ENCODE results near the gene TMEM100. TPM values are rescaled to one million over a fixed set of nuclear protein-coding genes. Genes with fewer than 3 reads are reported as not detected.

Gene TMEM100
- total RNA-seq, 2 experiments from 2014 or later, result not detected

DNA sequence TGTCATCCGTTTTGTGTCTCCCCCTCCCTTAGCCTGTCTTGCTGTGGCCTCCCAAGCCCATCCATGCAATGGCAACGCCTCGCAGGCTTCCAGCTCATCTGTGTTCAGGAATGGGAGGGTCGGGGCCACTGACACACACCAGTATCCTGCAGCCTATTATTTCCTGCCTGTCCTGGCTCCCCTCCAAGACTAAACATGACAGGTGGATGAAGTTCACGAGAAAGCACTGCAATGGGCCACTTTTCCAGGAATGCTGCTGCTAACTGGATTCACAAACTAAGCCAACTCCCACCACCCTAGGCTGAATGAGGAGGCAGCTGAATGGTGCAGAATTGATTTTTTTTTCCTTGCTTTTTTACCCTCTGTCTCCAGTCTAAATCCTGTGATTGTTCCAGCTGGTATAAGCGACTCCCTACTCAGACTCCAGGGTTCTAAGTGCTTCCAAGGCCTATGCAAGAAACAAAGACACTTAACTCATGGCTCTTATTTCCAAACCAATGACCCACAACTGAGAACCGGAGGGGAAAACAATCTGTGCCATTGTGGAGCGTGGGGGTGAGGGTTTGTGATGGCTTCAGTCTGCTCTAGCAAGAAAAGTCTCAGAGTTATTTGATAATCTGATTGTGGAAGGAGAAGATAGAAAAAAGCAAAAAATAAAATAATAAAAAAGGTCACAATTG lies 23.3 kb downstream of the TMEM100 start:
- ChIA-PET POLR2A (interaction anchor here (1.5 kb wide), 1 partner anchor 23 kb away, joined by 4 read pairs; the partner anchor contains the start of gene TMEM100), CTCF (no interaction called here)
- TF ChIP-seq, protein P1, sequence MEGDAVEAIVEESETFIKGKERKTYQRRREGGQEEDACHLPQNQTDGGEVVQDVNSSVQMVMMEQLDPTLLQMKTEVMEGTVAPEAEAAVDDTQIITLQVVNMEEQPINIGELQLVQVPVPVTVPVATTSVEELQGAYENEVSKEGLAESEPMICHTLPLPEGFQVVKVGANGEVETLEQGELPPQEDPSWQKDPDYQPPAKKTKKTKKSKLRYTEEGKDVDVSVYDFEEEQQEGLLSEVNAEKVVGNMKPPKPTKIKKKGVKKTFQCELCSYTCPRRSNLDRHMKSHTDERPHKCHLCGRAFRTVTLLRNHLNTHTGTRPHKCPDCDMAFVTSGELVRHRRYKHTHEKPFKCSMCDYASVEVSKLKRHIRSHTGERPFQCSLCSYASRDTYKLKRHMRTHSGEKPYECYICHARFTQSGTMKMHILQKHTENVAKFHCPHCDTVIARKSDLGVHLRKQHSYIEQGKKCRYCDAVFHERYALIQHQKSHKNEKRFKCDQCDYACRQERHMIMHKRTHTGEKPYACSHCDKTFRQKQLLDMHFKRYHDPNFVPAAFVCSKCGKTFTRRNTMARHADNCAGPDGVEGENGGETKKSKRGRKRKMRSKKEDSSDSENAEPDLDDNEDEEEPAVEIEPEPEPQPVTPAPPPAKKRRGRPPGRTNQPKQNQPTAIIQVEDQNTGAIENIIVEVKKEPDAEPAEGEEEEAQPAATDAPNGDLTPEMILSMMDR (IDR thresholded peaks at IDR 0.05), result no peak
- DNase-seq (no peak), ATAC-seq (no peak)
- H3K36me3 Mint-ChIP-seq (ENCODE audit: low read depth), result no peaks in the 10 kb centered on the region
- H3K4me1 Mint-ChIP-seq (ENCODE audit: low read depth), result no peaks in the 10 kb centered on the region
- peaks cover 17% of the 10 kb centered on the region for H3K27me3 Mint-ChIP-seq
- H3K9me3 Mint-ChIP-seq, result peaks cover 3% of the 10 kb centered on the region
- H3K27ac Mint-ChIP-seq, result no peak overlapping the region
- intact Hi-C loops (cut with micrococcal nuclease), result no loop called here
- H3K4me3 Mint-ChIP-seq, result no peak overlapping the region

DNA sequence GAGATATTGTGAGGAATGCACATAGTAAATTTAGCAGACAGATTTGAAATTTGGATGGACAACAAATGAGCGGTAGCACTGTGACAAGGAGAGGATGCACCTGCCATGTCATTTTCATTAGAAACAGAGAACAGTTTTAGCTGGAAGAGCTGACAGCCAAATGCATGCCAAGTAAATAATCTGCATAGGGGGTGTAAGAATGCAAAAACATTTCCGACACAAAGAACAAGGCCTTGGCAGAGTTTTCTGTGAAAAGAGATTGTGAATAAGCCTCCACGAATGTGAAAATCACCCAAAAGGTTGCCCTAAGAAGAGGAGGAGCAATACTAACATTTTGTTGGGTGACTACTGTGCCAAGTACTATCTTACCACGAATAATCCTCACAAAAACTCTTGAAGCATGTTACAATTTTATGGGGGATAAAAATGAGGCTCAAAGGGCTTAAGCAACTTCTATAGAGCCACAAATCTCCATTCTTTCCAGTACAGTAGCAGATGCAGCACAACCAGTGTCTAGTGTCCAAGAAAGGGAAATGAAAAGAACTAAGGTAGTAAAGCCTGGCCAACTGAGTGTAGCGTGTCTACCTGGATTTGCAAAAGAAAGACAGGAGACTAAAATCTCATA lies 28.3 kb downstream of the TMEM100 start:
- TF ChIP-seq, protein P1 (IDR thresholded peaks at IDR 0.05), result no peak
- ATAC-seq, result no peak
- POLR2A ChIA-PET, result no interaction called here
- H3K4me1 Mint-ChIP-seq (ENCODE audit: low read depth), result no peaks in the 10 kb centered on the region
- DNase-seq, result no peak
- CTCF ChIA-PET, result no interaction called here
- H3K27ac Mint-ChIP-seq, result no peak overlapping the region
- H3K36me3 Mint-ChIP-seq (ENCODE audit: low read depth), result no peaks in the 10 kb centered on the region
- H3K4me3 Mint-ChIP-seq, result no peak overlapping the region
- peaks cover 8% of the 10 kb centered on the region for H3K27me3 Mint-ChIP-seq
- intact Hi-C loops (cut with micrococcal nuclease), result no loop called here
- no peaks in the 10 kb centered on the region for H3K9me3 Mint-ChIP-seq

DNA sequence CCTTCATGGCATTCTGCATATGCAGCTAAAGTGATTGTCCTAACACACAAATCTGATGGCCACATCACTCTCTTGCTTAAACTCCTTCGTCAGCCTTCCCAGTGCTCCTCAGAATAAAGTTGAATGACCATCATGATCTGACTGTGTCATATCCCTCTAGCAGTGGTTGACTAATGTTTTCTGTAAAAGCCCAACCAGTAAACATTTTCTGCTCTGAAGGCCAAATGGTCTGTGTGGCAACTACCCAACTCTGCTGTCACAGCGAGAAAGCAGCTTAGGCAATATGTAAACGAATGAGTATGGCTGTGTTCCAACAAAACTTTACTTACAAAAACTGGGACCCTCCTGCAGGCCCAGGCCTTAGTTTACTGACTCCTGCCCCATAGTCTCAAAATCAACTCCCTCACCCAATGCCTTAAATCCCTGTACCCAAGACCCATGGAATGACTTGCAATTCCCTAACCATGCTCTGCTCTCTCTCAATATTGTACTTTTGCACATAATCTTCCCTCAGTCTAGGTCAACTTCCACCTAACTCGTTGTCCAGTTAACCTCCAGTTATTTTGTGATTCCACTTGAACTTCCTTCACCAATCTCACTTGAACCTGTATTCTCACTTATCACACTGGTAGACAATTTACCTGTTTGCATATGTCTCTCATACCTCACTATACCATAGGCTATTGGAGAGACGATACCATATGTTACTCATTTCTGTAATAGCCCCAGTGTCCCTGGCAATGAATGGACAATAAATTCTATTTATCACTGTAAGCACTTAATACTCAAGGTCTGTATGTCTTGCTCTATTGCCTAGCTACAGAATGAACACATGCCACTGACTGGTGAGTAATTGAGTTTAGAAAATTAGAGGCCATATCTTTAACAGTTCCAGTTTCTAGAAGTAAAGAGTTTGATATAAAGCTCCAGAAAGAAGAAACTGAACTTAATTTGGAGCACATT lies 29.1 kb downstream of the TMEM100 start:
- Mint-ChIP-seq H3K27me3 (peaks cover 9% of the 10 kb centered on the region), H3K36me3 (ENCODE audit: low read depth) (no peaks in the 10 kb centered on the region), H3K4me3 (no peak overlapping the region), H3K4me1 (ENCODE audit: low read depth) (no peaks in the 10 kb centered on the region), H3K9me3 (no peaks in the 10 kb centered on the region), H3K27ac (no peak overlapping the region)
- no peak for ATAC-seq
- intact Hi-C loops (cut with micrococcal nuclease), result no loop called here
- ChIA-PET POLR2A (no interaction called here), CTCF (no interaction called here)
- no peak for DNase-seq
- TF ChIP-seq, protein P1 (IDR thresholded peaks at IDR 0.05), result no peak

DNA sequence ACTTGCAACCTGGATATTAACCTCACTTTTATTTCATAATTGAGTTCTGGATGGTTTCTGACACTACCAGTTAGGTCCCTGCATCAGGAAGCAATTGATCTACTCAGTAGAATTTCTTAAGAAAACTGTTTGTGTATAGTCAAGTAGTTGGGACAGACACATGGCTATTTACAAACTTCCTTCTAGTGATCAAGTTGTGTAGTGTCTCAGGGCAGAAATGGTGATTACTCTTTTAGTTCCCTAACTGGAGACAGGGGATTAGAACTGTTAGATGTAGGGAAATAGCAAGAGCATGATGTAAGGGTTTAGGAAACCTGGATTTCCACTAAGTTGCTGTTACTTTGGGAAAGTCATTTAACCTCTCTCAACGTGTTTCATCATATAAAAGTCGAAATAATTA lies 30.4 kb downstream of the TMEM100 start:
- intact Hi-C loops (cut with micrococcal nuclease), result no loop called here
- DNase-seq, result no peak
- TF ChIP-seq, protein P1 (IDR thresholded peaks at IDR 0.05), result no peak
- Mint-ChIP-seq H3K27me3 (peaks cover 7% of the 10 kb centered on the region), H3K4me1 (ENCODE audit: low read depth) (no peaks in the 10 kb centered on the region), H3K27ac (no peak overlapping the region), H3K36me3 (ENCODE audit: low read depth) (no peaks in the 10 kb centered on the region), H3K4me3 (no peak overlapping the region), H3K9me3 (no peaks in the 10 kb centered on the region)
- ChIA-PET POLR2A (no interaction called here), CTCF (interaction anchor here (0.9 to 1.2 kb wide), 2 partner anchors 166 to 1023 kb away, joined by 3 to 4 read pairs; no protein-coding TSS in a partner anchor)
- no peak for ATAC-seq

Data from activated CD8-positive, alpha-beta T cell treated with anti-CD3 and anti-CD28 coated beads for 36 hours (primary cell).